Measurements from ENCODE around the gene ZNF544.
"Not testable (repeated sequence)": the region's sequence is repeated elsewhere in the genome, so short reads cannot be mapped to it uniquely, and the experiment has no call there.

The ZNF544 gene

DNA sequence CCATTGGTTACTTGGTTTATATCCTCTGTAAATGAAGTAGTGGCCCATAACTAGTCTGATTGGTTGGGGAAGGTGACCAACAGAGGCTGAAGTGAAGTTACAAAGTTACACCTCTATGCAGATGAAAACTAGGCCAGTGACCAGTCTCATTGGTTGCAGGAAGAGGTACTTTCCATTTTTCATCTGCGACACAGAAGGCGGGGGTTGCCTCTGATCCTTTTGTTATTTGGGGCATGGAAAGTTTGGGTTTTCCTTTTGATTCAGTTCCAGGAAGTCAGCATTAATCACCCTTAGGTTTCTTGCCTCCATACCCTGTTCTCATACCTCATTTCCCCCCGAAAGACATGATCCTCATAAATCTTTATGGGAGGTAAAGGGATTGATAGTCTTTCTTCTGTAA lies 20.2 kb downstream of the ZNF544 start:
- no peak for DNase-seq (ENCODE audit: low read depth)
- no peak for TF ChIP-seq CTCF (IDR thresholded peaks at IDR 0.05; ENCODE audit: low read depth, low read length, missing control alignments)
- H3K4me3 ChIP-seq (ENCODE audit: low read depth, low read length), result no peak overlapping the region

DNA sequence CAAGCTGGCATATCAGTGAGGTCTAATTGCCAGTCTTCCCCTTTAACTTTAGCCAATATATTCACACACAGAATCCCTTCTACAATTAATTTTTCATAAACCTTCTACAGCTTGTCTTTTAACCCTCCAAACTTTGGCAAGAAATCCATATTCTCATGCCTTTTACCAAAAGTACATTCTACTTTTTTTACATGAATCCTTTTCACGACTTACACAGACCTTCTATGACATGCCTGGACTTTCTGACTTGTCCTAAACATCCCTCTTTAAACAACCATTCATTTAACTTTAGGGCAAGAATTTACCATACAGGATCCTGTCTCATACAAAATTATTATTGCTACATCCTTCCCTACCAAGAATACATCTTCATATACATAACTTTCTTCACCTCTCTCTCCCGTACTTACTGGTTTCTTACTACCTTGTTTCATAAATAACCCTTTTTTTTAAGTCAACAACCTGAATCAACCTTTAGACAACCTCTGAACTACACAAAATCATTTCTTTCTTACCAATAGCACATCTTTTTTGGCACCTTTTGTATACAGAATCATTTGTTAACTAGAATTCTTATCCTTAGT lies 23.5 kb downstream of the ZNF544 start:
- no peak overlapping the region for H3K4me3 ChIP-seq (ENCODE audit: low read depth, low read length)
- DNase-seq (ENCODE audit: low read depth), result no peak
- no peak for TF ChIP-seq CTCF (IDR thresholded peaks at IDR 0.05; ENCODE audit: low read depth, low read length, missing control alignments)

- DNase-seq (ENCODE audit: low read depth); H3K4me3 ChIP-seq (ENCODE audit: low read depth, low read length): not testable (repeated sequence)
Observed at GRCh38 chr19:58258259-58258658, 29.5 kb downstream of the ZNF544 start.

DNA sequence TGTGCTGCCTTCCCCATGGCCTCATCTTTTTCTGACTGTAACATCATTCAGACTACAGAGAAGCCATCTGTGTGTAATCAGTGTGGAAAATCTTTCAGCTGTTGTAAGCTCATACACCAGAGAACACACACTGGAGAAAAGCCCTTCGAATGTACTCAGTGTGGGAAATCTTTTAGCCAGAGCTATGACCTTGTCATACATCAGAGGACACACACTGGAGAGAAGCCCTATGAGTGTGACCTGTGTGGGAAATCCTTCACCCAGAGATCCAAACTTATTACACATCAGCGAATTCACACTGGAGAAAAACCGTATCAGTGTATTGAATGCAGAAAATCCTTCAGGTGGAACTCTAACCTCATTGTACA lies 32.9 kb downstream of the ZNF544 start:
- no peak for TF ChIP-seq CTCF (IDR thresholded peaks at IDR 0.05; ENCODE audit: low read depth, low read length, missing control alignments)
- H3K4me3 ChIP-seq (ENCODE audit: low read depth, low read length), result no peak overlapping the region
- DNase-seq (ENCODE audit: low read depth), result no peak

DNA sequence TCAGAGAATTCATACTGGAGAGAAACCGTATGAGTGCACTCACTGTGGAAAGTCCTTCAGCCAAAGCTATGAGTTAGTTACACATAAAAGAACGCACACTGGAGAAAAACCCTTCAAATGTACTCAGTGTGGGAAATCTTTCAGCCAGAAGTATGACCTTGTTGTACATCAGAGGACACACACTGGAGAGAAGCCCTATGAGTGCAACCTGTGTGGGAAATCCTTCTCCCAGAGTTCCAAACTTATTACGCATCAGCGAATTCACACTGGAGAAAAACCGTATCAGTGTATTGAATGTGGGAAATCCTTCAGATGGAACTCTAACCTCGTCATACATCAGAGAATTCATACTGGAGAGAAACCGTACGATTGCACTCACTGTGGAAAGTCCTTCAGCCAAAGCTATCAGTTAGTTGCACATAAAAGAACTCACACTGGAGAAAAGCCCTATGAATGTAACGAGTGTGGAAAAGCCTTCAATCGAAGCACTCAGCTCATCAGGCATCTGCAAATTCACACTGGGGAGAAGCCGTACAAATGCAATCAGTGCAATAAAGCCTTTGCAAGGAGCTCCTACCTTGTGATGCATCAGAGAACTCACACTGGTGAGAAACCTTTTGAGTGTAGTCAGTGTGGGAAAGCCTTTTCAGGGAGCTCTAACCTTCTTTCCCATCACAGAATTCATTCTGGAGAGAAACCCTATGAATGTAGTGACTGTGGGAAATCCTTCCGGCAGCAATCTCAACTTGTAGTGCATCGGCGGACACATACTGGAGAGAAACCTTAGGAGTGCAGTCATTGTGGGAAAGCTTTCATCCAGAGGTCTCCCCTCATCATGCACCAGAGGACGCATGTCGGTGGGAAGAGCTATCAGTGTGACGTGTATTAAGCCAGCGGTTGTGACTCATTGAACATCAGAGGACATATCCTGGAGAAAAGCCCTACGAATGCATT lies 33.5 kb downstream of the ZNF544 start:
- TF ChIP-seq CTCF (IDR thresholded peaks at IDR 0.05; ENCODE audit: low read depth, low read length, missing control alignments), result no peak
- DNase-seq (ENCODE audit: low read depth), result no peak
- H3K4me3 ChIP-seq (ENCODE audit: low read depth, low read length), result no peak overlapping the region

DNA sequence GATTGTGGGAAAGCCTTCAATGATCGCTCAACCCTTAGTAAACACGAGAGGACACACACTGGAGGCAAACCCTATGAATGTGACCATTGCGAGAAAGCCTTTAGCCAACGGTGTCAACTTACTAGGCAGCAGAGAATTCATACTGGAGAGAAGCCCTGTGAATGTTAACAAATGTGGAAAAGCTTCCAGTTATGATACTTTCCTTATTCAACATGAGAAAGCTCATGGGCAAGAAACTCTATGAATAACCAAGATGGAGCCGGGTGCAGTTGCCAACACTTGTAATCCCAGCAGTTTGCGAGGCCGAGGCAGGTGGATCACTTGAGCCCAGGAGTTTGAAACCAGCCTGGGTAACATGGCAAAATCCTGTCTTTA lies 34.2 kb downstream of the ZNF544 start:
- H3K4me3 ChIP-seq (ENCODE audit: low read depth, low read length), result no peak overlapping the region
- DNase-seq (ENCODE audit: low read depth), result no peak
- no peak for TF ChIP-seq CTCF (IDR thresholded peaks at IDR 0.05; ENCODE audit: low read depth, low read length, missing control alignments)

DNA sequence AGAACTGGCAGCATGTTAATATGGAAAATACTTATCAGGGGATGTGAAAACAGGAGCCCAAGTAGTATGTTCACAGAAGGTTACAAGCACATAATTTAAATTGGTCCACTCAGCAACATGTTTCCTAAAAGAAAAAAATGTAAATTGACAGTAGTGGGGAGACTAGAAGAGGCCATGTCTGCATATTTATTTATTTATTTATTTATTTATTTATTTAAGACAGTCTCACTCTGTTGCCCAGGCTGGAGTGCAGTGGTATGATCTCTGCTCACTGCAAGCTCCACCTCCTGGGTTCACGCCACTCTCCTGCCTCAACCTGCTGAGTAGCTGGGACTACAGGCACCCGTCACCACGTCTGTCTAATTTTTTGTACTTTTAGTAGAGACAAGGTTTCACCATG lies 36.4 kb downstream of the ZNF544 start:
- no peak for DNase-seq (ENCODE audit: low read depth)
- TF ChIP-seq CTCF (IDR thresholded peaks at IDR 0.05; ENCODE audit: low read depth, low read length, missing control alignments), result no peak
- H3K4me3 ChIP-seq (ENCODE audit: low read depth, low read length), result no peak overlapping the region
